ENCODE results near the gene KRI1.

DNA sequence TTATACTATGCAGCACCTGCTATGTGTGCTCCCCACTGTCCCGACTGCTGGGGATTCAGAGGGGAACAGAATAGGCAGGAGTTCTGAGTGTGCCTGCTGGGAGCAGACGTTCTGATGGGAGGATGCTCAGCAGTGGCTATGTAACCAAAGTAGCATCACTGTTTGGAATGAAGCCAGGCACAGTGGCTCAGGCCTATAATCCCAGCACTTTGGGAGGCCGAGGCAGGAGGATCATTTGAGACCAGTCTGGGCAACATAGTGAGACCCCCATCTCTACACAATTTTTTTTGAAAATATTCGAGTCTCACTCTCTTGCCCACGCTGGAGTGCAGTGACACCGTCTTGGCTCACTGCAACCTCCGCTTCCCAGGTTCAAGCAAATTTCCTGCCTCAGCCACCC, 16.1 kb downstream of the KRI1 start:
- TF ChIP-seq CTCF (conservative IDR thresholded peaks at IDR 0.05; ENCODE audit: low read length) (no peak), EZH2phosphoT487 (IDR thresholded peaks at IDR 0.05; ENCODE audit: borderline replicate concordance) (no peak)
